Myocyte (in vitro differentiated cells): ENCODE measurements around the gene HDDC2. TPM values are rescaled to one million over a fixed set of nuclear protein-coding genes. Genes with fewer than 3 reads are reported as not detected.
"Not testable (repeated sequence)": the region's sequence is repeated elsewhere in the genome, so short reads cannot be mapped to it uniquely, and the experiment has no call there.

Experiments
- DNase-seq: peaks from one replicate; pipeline ENCODE4 v3.0.0-alpha.2; 2012; ENCODE audit warnings: low read depth
- total RNA-seq: library from RNA; depleted of rRNA; stranded (reverse); fragments of >200 nt; gene quantifications from 2 replicates; pipeline ENCODE4 v1.2.3, GENCODE V29; 2014

HDDC2 gene
- total RNA-seq, 1 donor from 2014 or later, result 66.5 TPM

DNA sequence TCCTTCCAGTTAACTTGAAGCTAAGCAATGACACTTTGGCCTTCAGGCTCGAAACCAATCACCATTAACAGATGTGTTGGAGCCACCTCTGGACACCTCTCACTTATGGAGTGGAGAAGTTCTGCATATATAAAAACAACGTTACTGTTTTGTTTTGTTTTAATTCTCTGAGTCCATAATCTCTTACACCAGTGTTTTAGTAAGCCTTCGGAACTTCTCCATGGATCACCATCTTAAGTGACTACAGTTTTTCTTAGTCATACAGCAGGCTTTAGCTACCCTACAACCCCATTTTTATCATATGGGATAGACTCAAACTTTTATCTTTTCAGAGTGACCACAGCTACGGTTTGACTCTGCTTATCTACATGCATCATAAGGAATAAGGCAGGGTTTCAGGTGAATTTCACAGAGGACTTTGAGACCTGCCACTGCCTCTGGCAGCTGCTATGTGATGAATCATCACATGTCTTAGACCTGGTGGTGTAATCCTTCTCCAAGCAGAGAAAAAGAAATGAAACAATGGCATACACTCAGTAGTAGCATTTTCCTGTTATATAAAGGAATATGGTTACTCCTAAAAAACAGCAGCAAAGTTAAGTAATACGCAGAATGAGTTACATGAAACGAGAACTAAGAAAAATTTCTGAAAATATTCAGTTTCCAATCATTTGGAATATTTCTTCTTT is 5.5 kb upstream of the HDDC2 start:
- DNase-seq, result peak; percentile 10

DNA sequence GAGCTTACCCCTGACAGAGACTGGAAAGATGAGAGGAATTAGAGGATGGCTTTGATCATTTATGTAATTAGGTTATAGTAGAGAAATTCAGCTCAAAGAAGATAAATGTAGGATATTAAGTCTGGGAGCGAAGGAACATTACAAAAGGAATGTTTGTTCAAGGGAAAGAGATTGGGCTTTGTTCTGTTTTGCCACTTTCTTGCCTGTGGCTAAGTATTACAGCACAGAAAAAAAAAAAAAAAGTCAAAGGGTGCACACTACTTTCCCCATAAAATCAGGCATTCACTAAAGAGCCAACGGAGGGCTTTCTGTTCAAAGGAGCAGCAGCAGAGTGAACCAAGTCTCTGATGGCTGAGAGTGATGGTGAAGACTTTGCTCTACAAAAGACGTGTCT is 5.0 kb upstream of the HDDC2 start:
- no peak for DNase-seq

DNA sequence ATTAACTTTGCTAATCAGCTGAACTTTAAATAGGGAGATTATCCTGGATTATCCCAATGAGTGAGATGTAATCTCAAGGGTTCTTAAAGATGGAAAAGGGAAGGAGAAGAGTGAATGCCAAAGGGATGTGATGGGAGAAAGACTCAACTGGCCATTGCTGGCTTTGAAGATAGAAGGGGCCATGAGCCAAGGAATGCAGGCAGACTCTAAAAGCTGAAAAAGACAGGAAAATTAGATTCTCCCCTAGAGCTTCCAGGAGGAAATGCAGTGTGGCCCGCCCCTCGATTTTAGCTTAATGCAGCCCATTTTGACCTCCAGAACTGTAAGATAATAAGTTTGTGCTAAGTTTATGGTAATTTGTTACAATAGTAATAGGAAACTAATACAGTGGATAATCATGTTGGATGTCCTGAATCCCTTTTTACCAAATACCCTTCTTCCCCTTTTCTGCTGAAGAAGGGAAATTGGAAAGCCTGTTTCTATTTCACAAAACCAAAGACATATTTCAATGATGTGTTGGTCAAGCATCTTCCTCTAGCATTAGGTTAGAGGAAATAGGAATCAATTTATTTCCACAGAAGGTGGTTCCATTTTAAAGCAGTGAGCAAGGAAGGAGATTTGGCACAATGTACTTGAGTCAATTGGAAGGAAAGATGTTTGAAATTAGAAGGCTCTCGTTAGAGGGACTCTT is 3.3 kb upstream of the HDDC2 start:
- DNase-seq, result no peak

- DNase-seq, result no peak
These were observed 1.7 kb upstream of the HDDC2 start for GRCh38 chr6:125303512-125303854.

DNA sequence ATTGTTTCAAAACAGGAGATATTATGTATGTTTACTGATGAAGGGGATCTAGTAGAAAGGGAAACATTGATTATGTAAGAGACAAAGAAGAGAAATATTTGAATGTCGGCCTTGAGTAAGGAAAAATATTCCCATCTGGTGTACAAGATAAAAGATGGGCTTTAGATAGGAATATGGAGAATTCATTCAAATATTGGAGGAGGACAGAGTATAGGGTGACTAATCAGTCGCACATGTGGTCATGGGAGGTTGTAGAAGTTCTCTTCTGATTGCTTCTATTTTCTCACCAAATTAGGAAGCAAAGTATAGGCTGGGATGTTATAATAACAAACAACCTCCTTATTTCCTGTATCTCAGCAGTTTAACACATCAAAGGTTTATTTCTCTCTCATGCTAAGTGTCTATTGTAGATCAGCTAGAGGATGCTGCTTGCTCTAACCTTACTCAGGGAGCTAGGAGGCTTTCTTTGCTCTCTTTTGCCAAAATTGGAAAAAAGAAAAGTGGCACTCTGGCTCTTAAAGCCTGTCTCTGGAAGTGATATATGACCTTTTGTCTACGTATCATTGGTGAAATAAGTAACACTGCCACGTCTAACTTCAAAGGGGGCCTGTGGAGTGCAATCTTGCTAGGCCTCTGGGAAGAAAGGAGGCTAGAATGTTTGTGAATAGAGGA is 1.2 kb upstream of the HDDC2 start:
- no peak for DNase-seq

GRCh38 chr6:125300992-125301434 is 754 bp downstream of the HDDC2 start:
- DNase-seq, result peak; percentile 37

DNA sequence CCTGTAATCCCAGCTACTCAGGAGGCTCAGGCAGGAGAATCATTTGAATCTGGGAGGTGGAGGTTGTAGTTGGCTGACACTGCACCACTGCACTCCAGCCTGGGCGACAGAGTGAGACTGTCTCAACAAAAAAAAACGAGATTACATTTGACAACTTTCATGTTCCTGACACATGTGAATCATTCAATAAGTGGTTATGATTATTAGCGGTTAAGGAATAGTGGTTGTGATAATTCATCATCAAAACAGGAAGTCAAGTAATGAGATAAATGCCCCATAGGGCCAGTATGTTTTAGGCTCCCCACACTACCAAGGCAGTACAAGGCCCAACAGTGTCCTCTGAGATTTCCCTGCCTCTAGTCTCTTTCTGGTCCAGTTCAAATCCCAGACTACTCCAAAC is 2.5 kb downstream of the HDDC2 start:
- DNase-seq, result no peak

DNA sequence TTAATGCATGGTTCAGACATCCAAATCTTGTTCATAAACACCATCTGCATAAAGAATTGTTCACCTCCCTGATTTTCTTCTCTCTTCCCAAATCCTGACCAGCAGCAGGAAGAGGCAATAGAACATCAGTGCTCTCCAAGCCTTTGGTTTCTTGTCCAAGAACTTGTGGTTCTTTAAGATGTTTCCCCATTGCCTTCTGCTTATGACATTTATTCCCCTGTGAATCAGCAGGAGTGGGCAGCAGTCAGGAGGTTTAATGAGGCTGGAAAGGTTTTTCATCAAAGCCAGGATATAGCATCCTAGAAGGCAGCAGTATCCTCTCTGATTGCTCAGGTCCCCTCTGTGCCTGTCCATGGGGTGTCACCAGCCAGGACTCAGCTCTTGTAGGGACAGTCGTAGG is 5.3 kb downstream of the HDDC2 start:
- DNase-seq, result no peak

GRCh38 chr6:125294925-125295324 is 6.8 kb downstream of the HDDC2 start:
- peak; percentile 64 for DNase-seq

- peak; percentile 25 for DNase-seq
These were observed 7.7 kb downstream of the HDDC2 start for GRCh38 chr6:125294036-125294435.

DNA sequence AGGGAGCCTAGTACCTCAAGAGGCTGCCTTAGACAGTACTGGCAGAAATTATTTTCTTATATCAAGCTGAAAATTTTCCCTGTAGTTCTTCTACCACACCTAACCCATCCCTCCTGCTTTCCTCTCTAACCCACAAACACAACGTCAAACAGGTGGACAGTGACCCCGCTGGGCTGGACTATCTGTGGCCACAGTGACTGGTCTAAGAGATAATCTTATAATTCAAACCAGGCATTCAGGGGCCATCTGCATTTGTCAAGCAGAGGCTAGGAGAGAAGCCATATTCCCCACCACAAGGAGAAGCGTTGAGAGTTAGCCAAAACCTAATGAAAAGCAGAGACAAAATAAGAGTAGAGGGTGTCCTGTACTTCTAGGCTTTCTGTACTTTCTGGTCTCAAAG is 8.2 kb downstream of the HDDC2 start:
- peak; percentile 87 for DNase-seq

- DNase-seq, result no peak
These were observed 14.0 kb downstream of the HDDC2 start for GRCh38 chr6:125287718-125288117.

DNA sequence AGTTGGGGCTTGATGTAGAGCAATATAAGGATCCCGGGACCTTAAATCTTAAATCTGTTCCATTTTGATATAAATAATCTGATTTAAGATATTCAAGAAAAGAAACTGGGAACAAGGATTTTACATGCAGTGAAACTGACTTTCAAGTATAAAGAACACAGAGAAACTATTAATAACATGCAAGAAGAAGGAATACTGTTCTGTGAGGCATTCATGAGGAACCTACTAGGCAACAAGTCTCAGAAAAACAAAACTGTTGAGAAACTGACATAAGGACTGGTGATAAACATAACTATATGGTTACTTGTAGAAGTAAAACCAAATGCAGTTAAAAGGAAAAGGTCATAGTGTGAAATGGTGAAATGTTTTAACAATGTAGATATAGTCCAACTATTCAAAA is 15.8 kb downstream of the HDDC2 start:
- no peak for DNase-seq

DNA sequence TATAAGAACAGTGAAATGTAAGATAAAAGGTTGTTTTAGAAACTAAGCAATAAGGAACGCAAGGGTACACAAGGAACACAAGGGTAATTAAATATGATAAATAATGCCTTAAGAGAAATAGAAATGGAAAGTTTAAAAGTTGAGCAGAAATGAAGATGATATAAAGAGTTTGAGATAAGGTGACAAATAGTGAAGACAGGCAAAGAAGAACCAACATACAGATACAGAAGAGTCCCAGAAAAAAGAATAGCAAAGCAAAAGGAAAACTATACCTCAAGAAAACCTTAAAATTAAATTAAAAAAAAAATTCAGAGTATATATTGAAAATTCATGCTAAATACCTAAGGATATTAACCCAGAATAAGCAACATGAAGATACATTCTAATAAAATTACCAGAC is 16.4 kb downstream of the HDDC2 start:
- no peak for DNase-seq

- not testable (repeated sequence) for DNase-seq
These were observed 19.3 kb downstream of the HDDC2 start for GRCh38 chr6:125282470-125282869.

DNA sequence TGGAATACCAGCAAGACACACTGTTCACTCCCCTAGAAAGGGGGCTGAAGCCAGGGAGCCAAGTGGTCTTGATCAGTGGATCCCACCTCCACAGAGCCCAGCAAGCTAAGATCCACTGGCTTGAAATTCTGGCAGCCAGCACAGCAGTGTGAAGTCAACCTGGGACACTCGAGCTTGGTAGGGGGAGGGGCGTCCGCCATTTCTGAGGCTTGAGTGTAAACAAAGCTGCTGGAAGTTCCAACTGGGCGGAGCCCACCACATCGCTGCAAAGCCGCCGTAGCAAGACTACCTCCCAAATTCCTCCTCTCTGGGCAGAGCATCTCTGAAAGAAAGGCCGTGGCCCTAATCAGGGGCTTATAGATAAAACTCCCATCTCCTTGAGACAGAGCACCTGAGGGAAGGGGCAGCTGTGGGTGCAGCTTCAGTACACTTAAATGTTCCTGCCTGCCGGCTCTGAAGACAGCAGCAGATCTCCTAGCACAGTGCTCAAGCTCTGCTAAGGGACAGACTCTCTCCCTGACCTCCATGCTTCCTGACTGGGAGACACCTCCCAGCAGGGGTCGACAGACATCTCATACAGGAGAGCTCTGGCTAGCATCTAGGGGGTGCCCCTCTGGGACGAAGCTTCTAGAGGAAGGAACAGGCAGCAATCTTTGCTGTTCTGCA is 21.3 kb downstream of the HDDC2 start:
- DNase-seq, result not testable (repeated sequence)

DNA sequence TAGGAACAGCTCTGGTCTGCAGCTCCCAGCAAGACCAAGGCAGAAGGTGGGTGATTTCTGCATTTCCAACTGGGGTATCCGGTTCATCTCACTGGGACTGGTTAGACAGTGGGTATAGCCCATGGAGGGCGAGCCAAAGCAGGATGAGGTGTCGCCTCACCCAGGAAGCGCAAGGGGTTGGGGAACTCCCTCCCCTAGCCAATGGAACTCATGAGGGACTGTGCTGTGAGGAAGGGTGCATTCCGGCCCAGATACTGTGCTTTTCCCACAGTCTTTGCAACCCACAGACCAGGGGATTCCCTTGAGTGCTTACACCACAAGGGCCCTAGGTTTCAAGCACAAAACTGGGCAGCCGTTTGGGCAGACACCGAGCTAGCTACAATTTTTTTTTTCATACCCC is 21.8 kb downstream of the HDDC2 start:
- no peak for DNase-seq

DNA sequence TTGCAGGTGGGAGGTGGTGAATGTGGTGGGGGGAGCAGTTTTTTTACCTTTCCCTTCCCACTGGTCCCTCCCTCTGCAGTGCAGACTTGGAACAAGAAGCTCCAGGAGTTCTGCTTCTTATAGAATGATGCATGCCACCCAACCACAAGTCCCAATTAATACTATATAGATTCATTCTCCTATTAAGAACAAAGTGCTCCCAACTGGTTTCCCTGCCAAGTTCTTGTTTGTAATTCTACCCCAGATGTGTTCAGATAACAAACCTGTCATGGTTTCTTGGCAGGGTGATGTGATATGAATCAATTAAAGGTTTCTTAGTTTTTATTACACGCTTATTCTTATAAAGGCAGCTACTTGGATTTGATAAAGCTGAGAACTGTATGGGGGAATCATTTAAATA is 23.9 kb downstream of the HDDC2 start:
- DNase-seq, result no peak

DNA sequence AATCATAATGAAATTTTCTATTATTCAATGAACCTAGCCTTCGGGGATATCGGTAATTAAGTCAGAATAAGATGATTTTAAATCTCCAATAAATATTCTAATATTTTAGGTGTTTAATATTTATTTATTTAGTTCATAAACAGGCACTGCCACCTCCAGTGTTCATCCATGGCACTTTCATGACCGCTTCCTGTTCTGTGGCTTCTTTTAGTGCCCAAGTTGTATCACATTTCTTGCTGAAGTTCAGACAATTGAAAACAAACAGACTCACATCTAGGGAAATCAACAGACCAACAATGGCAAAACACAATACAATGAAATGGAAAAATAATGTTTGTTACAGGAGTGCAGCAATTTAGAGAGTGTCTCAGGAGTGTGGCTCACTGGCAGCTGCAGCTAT is 26.0 kb downstream of the HDDC2 start:
- DNase-seq, result no peak

- no peak for DNase-seq
These were observed 26.8 kb downstream of the HDDC2 start for GRCh38 chr6:125274935-125275334.

DNA sequence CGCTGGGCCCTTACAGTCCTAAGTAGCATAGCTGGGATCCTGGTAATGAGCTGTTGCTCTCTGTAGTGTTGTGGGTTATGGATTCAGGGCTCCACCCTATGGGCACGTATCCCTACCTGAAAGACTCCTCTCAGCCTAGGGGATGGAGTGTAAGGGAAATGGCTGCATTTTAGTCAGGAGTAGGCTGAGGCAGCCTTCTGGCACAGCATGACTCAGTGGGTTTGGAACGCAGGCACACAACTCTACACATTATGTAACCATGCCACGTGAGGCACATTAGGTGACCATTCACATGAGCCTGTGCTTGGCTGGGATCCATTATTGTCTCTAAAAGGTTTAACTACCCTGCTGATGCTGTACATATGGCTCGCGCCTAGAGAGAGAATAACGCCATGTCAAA is 27.8 kb downstream of the HDDC2 start:
- no peak for DNase-seq

- no peak for DNase-seq
These were observed 28.5 kb downstream of the HDDC2 start for GRCh38 chr6:125273251-125273650.
